Measurements from ENCODE around the gene TMEM120A.
A peak's percentile ranks its signal among the peaks of the same experiment; 100 is the strongest.

TMEM120A gene

DNA sequence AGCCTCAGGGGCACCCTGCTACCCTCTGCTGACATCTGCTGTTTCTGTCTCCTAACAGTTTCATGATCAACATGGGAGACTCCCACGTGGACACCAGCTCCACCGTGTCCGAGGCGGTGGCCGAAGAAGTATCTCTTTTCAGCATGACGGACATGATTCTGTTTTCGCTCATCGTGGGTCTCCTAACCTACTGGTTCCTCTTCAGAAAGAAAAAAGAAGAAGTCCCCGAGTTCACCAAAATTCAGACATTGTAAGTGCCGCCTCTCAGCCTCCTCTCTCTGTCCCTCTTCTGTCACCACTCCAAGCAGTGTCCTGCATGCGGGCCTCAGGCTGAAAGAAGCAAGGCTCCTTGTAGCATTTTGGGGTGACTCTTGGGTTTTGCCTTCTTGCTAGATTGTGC, 40.5 kb downstream of the TMEM120A start:
- no peak for DNase-seq

DNA sequence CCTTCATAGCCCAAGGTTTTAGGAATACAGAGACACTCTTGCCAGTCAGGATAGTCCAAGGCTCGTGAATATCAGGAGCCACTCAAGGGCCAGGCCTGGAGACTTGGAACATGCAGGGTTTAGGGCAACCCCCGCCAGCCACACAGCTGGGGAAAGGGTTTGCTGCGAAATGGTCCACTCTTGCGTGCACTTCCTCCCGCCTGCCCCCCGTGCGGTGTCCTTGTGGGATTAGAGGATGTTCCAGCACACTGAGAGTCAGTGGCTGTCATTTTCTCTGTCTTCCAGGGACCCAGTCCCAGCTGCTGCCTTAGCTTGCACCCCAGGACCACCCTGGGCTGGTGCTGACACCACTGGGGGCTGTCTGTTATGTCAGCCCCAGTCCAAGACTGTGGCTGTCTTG, 41.0 kb downstream of the TMEM120A start:
- no peak for DNase-seq

DNA sequence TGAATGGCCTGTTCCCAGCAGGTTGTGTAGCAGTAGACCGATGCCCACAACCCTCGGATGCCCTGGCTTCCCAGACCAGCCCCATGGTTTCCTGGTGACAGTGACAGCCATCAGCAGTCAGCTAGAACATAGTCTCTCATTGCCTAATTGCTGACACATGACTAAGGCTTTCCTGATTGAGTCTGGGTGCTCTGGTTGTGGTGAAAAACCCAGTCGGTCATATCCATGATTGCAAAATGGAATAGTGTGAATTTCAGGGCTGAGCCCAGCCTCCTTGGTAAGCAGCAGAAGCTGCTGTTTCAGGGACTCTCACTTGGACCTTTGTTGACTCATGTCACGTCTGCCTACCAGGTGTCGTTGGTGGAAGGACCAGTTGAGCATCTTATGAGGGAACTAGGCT, 42.9 kb downstream of the TMEM120A start:
- DNase-seq = no peak

DNA sequence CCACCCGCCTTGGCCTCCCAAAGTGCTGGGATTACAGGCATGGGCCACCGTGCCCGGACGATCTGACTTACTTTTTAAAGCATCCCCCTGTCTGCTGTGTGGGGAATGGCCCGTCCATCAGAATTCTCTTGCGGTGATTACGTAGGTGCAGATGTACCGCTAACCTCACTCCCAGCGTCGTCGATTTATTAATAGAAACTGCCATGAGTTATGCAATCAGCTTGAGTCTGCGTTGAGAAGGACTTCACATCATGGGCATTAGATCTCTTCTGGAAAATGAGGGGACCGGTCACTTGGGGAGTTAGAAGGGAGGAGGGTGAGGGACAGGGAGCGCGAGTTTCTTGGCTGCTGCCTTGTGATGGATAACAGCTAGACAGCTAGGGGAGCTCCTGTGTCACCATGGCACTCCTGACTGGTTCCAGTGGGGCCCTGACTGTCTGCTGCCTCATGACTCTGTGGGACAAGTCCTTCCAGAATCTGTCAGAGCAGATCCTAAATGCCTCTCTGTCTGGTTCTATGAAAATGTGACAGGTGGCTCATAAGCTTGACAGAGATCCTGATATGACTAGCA, 44.2 kb downstream of the TMEM120A start:
- no peak for DNase-seq

DNA sequence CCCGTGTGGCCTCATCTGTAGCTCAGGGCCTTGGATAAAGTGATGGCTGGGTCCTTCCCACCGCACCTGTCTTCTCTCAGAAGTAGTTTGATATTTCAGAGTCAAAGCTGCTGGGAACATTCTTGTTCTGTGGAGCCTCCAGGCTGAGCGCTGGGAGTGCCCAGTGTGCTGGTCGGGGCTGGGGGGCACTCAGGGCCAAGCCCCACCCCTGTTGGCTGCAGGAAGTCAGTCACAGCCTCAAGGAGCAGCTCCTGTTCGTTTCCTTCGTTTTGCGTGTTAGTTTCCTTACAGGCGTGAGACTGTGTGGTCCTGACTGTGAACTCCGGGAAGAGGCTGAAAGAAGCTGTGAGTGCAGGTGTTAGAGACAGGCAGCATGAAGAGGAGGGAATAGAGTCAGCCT, 46.2 kb downstream of the TMEM120A start:
- no peak for DNase-seq

DNA sequence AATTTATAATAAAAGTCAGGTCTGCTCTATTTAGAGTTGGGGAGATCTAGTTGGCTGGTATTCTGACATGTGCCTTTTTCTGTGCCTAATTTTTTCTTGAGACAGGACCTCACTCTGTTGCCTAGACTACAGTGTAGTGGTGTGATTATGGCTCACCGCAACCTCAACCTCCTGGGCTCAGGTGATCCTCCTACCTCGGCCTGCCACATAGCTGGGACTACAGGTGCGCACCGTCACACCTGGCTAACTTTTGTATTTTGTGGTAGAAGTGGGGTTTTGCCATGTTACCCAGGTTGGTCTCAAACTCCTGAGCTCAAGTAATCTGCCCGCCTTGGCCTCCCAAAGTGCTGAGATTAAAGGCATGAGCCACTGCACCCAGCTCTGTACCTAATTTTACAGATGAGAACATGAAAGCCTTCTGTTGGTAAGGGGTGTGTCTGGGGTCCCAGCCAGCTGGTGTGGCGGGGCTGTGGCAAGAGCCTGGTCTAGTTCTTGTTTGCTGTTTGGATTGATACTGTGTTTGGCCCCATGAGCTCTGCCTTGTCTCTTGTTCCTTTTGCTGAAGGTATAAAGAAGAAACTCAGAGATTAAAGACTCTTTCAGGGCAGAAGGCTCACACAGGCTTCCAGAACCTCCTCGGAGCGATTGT, 48.1 kb downstream of the TMEM120A start:
- no peak for DNase-seq

DNA sequence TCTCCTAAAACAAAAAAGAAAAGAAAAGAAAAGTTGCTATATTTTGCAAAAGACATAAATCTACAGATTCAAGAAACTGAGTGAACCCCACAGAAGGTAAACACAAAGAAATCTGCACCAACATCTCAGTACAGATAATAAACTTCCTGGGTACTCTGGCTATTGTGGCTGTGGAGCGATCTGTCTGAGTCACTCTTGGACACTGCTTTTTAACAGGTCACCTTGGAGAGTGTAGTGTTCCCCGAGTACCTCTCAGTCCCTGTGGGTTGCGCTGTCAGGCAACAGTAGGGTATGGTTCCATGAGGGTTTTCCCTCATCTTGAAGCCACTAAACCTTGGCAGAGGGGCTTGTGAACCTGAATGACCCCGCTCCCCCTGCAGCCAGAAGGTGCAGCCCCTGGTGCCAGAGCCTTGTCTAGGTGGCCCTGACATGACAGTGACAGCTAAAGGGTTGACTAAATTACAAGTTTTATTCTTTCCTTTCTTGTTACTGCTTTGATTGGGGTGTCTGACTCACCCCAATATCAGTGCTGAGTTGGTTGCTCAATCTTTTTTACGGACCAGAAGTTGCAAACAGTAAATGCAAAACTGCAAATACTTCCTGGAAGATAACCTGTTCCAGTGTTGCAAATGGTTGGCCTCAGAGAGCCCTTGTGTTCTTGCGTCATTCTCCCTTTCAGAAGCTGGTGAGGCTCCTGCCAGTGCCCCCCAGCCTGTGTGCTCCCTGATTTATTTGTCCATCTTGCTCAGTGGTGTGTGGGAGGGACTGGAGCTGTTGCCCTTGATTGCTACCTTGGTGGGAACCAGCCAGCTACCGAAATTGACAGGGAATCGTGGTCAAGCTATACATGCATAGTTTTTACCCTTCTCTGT, 48.9 kb downstream of the TMEM120A start:
- DNase-seq = peak; percentile 36

DNA sequence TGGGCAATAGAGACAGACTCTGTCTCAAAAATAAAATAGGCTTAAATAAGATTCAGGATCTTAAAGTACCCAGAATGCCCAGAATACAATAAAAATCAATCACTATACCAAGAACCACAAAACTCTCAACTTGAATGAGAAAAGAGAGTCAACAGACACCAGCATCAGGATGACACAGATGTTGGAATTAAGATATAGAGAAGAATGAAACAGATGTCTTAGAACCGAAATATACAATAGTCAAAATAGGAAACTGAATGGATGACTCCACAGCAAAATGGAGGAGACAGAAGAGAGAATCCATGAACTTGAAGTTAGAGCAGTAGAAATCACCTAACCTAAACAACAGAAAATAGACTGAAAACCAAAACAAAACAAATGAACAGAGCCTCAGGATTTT, 49.9 kb downstream of the TMEM120A start:
- peak; percentile 7 for DNase-seq

DNA sequence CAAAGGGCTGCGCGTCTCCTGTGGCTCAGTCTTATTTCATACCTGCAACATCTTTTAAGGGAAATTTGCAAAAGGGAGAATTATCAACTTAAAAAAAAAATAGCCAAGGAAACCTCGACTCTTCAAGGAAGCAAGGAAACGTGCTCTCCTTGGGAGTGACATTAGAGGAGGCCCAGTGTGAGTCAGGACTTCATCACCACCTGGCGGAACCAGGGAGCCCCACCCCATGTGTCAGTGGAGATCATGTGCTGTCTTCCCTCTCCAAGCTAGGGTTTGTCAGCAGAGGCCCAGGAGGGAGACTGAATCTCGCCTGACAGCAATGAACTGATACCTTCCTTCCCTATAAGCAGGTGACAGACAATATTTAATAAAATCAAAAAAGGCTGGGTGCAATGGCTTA, 50.5 kb downstream of the TMEM120A start:
- DNase-seq = no peak

DNA sequence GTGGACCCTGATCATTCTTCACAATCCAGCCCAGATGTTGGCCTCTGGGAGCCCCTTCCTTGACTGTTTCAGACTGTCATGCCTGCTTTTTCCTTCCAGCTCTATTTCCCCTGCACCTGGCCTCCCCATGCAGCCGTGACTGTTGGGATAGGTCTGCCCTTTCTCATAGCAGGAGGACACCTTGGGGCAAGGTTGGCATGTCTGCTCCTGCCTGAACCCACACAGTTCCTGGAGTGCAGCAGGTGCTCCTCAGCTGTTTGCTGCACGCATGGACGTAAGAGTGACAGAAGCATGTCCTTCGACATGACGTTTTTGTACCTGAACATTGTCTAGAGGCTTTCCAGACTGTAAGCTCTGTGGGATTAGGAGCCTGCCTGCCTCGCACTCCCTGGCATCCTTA, 55.5 kb downstream of the TMEM120A start:
- DNase-seq = no peak

DNA sequence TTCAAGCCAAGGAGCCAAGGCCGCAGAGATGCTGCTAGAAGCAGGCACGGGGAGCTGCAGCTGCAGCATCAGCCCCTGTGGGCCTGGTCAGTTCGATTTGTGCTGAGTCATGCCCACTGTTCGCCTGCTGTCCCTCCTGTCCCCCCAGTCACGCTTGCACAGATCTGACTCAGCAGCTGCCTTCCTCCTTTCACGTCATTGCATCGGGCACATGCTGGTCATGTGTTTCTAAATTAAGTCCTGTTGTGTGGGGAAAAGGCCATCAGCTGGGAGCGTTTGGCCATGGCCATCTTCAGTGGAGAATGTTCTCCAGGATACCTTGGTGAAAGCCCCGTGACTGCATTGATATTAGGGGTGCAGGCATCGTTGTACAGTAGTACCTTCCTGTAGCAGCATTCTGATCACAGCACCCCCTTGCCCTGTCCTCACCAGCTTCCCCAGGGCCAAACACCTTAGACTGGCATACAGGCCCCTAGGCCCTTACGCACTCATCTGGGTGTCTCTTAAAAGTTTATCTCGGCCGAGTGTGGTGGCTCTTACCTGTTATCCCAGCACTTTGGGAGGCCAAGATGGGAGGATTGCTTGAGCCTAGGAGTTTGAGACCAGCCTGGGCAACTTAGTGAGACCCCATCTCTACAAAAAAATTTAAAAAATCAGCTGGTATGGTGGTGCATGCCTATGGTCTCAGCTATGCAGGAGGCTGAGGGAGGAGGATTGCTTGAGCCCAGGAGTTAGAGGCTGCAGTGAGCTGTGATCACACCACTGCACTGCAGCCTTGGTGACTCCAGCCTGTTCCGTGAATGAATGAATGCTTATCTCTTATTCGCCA, 56.2 kb downstream of the TMEM120A start:
- no peak for DNase-seq
